Measurements from ENCODE around the gene PGAM1. TPM values are rescaled to one million over a fixed set of nuclear protein-coding genes. Genes with fewer than 3 reads are reported as not detected.
"Not testable (repeated sequence)": the region's sequence is repeated elsewhere in the genome, so short reads cannot be mapped to it uniquely, and the experiment has no call there.

Gene PGAM1
- total RNA-seq, 1 experiment from 2014 or later: 148 TPM

- intact Hi-C loops (cut with micrococcal nuclease; ENCODE audit: unreplicated experiment): no loop called here
Observed at GRCh38 chr10:97408496-97408992, 17.4 kb upstream of the PGAM1 start.

GRCh38 chr10:97411406-97411805 is 14.6 kb upstream of the PGAM1 start:
- H3K27me3 Mint-ChIP-seq (ENCODE audit: unreplicated experiment): no peaks in the 10 kb centered on the region
- BruUV-seq (replicated peaks): no TSS peak
- peaks cover 8% of the 10 kb centered on the region for H3K4me1 Mint-ChIP-seq (ENCODE audit: low read depth, unreplicated experiment)
- no peak for TF ChIP-seq CTCF (IDR thresholded peaks at IDR 0.05; ENCODE audit: unreplicated experiment)
- H3K4me3 Mint-ChIP-seq (ENCODE audit: low read depth, unreplicated experiment): no peak overlapping the region
- H3K27ac Mint-ChIP-seq (ENCODE audit: unreplicated experiment): no peak overlapping the region
- intact Hi-C loops (cut with micrococcal nuclease; ENCODE audit: unreplicated experiment): no loop called here
- no peaks in the 10 kb centered on the region for H3K9me3 Mint-ChIP-seq (ENCODE audit: low read depth, unreplicated experiment)
- CTCF ChIA-PET: interaction anchor here (0.7 kb wide), 1 partner anchor 10 kb away, joined by 3 read pairs; the partner anchor contains the start of gene RRP12
- peaks cover 4% of the 10 kb centered on the region for H3K36me3 Mint-ChIP-seq (ENCODE audit: insufficient read depth, unreplicated experiment)
- DNase-seq: no peak

More at GRCh38 chr10:97408496-97408992, 17.4 kb upstream of the PGAM1 start:
- CTCF ChIA-PET: no interaction called here
- peak; percentile 17 for DNase-seq
- no peaks in the 10 kb centered on the region for H3K27me3 Mint-ChIP-seq (ENCODE audit: unreplicated experiment)
- TF ChIP-seq CTCF (IDR thresholded peaks at IDR 0.05; ENCODE audit: unreplicated experiment): no peak
- H3K4me3 Mint-ChIP-seq (ENCODE audit: low read depth, unreplicated experiment): no peak overlapping the region
- peaks cover 4% of the 10 kb centered on the region for H3K36me3 Mint-ChIP-seq (ENCODE audit: insufficient read depth, unreplicated experiment)
- H3K27ac Mint-ChIP-seq (ENCODE audit: unreplicated experiment): no peak overlapping the region
- BruUV-seq (replicated peaks): no TSS peak
- H3K4me1 Mint-ChIP-seq (ENCODE audit: low read depth, unreplicated experiment): peaks cover 8% of the 10 kb centered on the region
- H3K9me3 Mint-ChIP-seq (ENCODE audit: low read depth, unreplicated experiment): no peaks in the 10 kb centered on the region

GRCh38 chr10:97412891-97413304 is 13.1 kb upstream of the PGAM1 start:
- Mint-ChIP-seq H3K9me3 (ENCODE audit: low read depth, unreplicated experiment) (no peaks in the 10 kb centered on the region), H3K27ac (ENCODE audit: unreplicated experiment) (no peak overlapping the region), H3K4me3 (ENCODE audit: low read depth, unreplicated experiment) (no peak overlapping the region), H3K27me3 (ENCODE audit: unreplicated experiment) (no peaks in the 10 kb centered on the region), H3K4me1 (ENCODE audit: low read depth, unreplicated experiment) (peaks cover 8% of the 10 kb centered on the region), H3K36me3 (ENCODE audit: insufficient read depth, unreplicated experiment) (peaks cover 4% of the 10 kb centered on the region)
- BruUV-seq (replicated peaks): no TSS peak
- DNase-seq: peak; percentile 7
- no peak for TF ChIP-seq CTCF (IDR thresholded peaks at IDR 0.05; ENCODE audit: unreplicated experiment)
- intact Hi-C loops (cut with micrococcal nuclease; ENCODE audit: unreplicated experiment): no loop called here
- CTCF ChIA-PET: no interaction called here

- H3K9me3 Mint-ChIP-seq (ENCODE audit: low read depth, unreplicated experiment): no peaks in the 10 kb centered on the region
- no peak overlapping the region for H3K4me3 Mint-ChIP-seq (ENCODE audit: low read depth, unreplicated experiment)
- BruUV-seq (replicated peaks): no TSS peak
- no peak for DNase-seq
- TF ChIP-seq CTCF (IDR thresholded peaks at IDR 0.05; ENCODE audit: unreplicated experiment): no peak
- H3K4me1 Mint-ChIP-seq (ENCODE audit: low read depth, unreplicated experiment): peaks cover 8% of the 10 kb centered on the region
- no peaks in the 10 kb centered on the region for H3K27me3 Mint-ChIP-seq (ENCODE audit: unreplicated experiment)
- no peak overlapping the region for H3K27ac Mint-ChIP-seq (ENCODE audit: unreplicated experiment)
- CTCF ChIA-PET: no interaction called here
- no peaks in the 10 kb centered on the region for H3K36me3 Mint-ChIP-seq (ENCODE audit: insufficient read depth, unreplicated experiment)
- intact Hi-C loops (cut with micrococcal nuclease; ENCODE audit: unreplicated experiment): no loop called here
Observed at GRCh38 chr10:97416565-97416964, 9.4 kb upstream of the PGAM1 start.

GRCh38 chr10:97423757-97424098 is 2.3 kb upstream of the PGAM1 start:
- H3K4me3 Mint-ChIP-seq (ENCODE audit: low read depth, unreplicated experiment); H3K27me3 Mint-ChIP-seq (ENCODE audit: unreplicated experiment); CTCF ChIA-PET; H3K4me1 Mint-ChIP-seq (ENCODE audit: low read depth, unreplicated experiment); DNase-seq; H3K27ac Mint-ChIP-seq (ENCODE audit: unreplicated experiment); intact Hi-C loops (cut with micrococcal nuclease; ENCODE audit: unreplicated experiment); H3K9me3 Mint-ChIP-seq (ENCODE audit: low read depth, unreplicated experiment); BruUV-seq (replicated peaks): not testable (repeated sequence)
- peaks cover 25% of the 10 kb centered on the region for H3K36me3 Mint-ChIP-seq (ENCODE audit: insufficient read depth, unreplicated experiment)

Data from Calu3 (cell line).